Endothelial cell (in vitro differentiated cells): ENCODE data around the gene WDR1. TPM values are rescaled to one million over a fixed set of nuclear protein-coding genes. Genes with fewer than 3 reads are reported as not detected.

ENCODE experiments used
- DNase-seq: peaks from one replicate; pipeline ENCODE4 v3.0.0; 2021; ENCODE audit warnings: low spot score
- H3K27ac Mint-ChIP-seq: one replicate; pipeline ENCODE4 v1.8.0; 2021; ENCODE audit warnings: mixed read lengths, inconsistent platforms; ENCODE audit not compliant: unreplicated experiment
- H3K27me3 Mint-ChIP-seq: one replicate; pipeline ENCODE4 v1.8.0; 2021; ENCODE audit warnings: mild to moderate bottlenecking, moderate library complexity, mixed read lengths, inconsistent platforms; ENCODE audit not compliant: unreplicated experiment
- H3K36me3 Mint-ChIP-seq: one replicate; pipeline ENCODE4 v1.8.0; 2021; ENCODE audit warnings: mild to moderate bottlenecking, low read depth, mixed read lengths, inconsistent platforms; ENCODE audit not compliant: unreplicated experiment
- H3K4me1 Mint-ChIP-seq: one replicate; pipeline ENCODE4 v1.8.0; 2021; ENCODE audit warnings: mild to moderate bottlenecking, mixed read lengths, inconsistent platforms; ENCODE audit not compliant: unreplicated experiment
- H3K4me3 Mint-ChIP-seq: one replicate; pipeline ENCODE4 v1.8.0; 2021; ENCODE audit warnings: mild to moderate bottlenecking, mixed read lengths, inconsistent platforms; ENCODE audit not compliant: unreplicated experiment
- H3K9me3 Mint-ChIP-seq: one replicate; pipeline ENCODE4 v1.8.0; 2021; ENCODE audit warnings: mixed read lengths, inconsistent platforms; ENCODE audit not compliant: unreplicated experiment
- CTCF ChIP-seq: fragments of 200-600 bp; sonication (generic); IDR thresholded peaks from one replicate; pipeline ENCODE4 v1.5.0; 2021; ENCODE audit warnings: antibody characterized with exemption; ENCODE audit not compliant: unreplicated experiment
- total RNA-seq: library from RNA; stranded (reverse); fragmentation: NEBNext Ultra II Directional; extraction: Animal tissue kit (Norgen Biotek cat#: 25700); gene quantifications from one replicate; pipeline ENCODE4 v1.2.1, GENCODE V29; 2021; ENCODE audit not compliant: unreplicated experiment

The WDR1 gene
- total RNA-seq, 1 donor from 2014 or later, result 501 TPM

- Mint-ChIP-seq H3K27me3 (peaks cover 1% of the 10 kb centered on the region), H3K9me3 (no peaks in the 10 kb centered on the region), H3K36me3 (no peaks in the 10 kb centered on the region), H3K4me1 (no peaks in the 10 kb centered on the region), H3K4me3 (no peak overlapping the region), H3K27ac (no peak overlapping the region)
- DNase-seq, result no peak
- no peak for TF ChIP-seq CTCF
Measured at GRCh38 chr4:10144966-10145365, 28.4 kb upstream of the WDR1 start.

GRCh38 chr4:10144479-10144878, 27.9 kb upstream of the WDR1 start:
- Mint-ChIP-seq H3K27me3 (peaks cover 1% of the 10 kb centered on the region), H3K4me1 (no peaks in the 10 kb centered on the region), H3K27ac (no peak overlapping the region), H3K4me3 (no peak overlapping the region), H3K9me3 (no peaks in the 10 kb centered on the region), H3K36me3 (no peaks in the 10 kb centered on the region)
- no peak for TF ChIP-seq CTCF
- no peak for DNase-seq

GRCh38 chr4:10143171-10143570, 26.6 kb upstream of the WDR1 start:
- Mint-ChIP-seq H3K27me3 (peaks cover 1% of the 10 kb centered on the region), H3K4me3 (no peak overlapping the region), H3K4me1 (no peaks in the 10 kb centered on the region), H3K36me3 (no peaks in the 10 kb centered on the region), H3K27ac (no peak overlapping the region), H3K9me3 (no peaks in the 10 kb centered on the region)
- TF ChIP-seq CTCF, result no peak
- no peak for DNase-seq

DNA sequence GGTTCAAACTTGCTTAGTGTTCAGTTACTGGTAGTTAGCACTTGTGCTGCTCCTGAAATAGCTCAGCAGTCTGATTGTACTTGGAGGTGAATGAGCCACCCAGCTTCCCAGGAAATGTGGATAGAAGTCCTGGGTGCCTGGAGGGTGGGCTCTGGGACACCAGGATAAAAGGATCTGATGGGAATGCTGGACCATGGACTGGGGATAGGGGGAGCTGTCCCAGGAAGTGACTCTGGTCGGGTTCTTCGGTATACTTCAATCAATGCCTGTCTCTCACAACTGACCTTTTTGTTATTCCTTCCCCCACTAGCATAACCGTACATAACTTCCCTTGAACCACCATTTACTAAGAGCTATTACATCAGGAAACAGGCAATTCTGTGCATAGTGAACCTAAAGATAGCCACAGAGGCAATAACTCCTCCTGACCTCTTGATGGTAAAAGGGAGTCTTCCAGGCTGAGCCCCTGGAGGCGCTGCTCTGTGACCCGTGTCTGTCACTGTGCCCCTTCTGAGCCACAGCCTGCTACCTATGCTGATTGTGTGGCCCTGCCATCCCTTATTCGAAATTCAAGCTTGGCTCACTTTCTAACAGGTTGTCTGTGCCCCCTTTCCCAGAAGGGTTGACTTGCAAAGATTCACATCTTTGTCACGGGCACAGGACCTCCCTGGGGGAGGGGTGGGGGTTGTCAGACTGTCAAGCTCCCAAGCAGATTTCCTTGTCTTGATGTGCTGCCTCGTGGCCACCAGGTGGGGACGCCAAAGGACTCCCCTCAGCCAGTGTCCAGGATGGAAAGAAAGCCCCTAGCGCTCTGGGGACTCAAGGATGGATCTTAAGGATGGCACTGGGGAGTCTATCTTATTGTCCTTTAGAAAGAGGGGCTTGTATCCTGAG, 24.5 kb upstream of the WDR1 start:
- H3K36me3 Mint-ChIP-seq, result no peaks in the 10 kb centered on the region
- H3K9me3 Mint-ChIP-seq, result no peaks in the 10 kb centered on the region
- no peaks in the 10 kb centered on the region for H3K4me1 Mint-ChIP-seq
- no peak for DNase-seq
- H3K4me3 Mint-ChIP-seq, result no peak overlapping the region
- no peak overlapping the region for H3K27ac Mint-ChIP-seq
- no peak for TF ChIP-seq CTCF
- peaks cover 1% of the 10 kb centered on the region for H3K27me3 Mint-ChIP-seq

DNA sequence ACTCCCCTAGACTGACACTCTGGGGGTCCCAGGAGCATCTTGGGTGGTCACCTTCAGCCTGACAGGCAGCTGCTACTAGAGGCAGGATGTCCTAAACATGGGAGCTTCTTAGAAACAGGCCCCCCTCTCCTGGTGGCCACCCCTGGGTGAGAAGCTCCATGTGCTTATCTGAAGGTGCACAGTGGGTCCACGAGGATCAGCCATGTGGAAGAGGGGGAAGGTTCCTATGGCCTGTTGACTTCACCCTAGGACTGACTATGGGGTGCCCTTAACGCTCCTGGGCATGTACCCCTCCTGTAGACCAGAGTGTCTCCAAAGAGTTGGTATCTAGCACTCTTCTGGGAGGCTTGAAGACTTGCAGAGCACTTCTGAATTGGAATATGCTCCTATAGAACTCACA, 22.9 kb upstream of the WDR1 start:
- Mint-ChIP-seq H3K27ac (no peak overlapping the region), H3K4me1 (no peaks in the 10 kb centered on the region), H3K9me3 (no peaks in the 10 kb centered on the region), H3K4me3 (no peak overlapping the region), H3K36me3 (no peaks in the 10 kb centered on the region), H3K27me3 (peaks cover 1% of the 10 kb centered on the region)
- no peak for DNase-seq
- TF ChIP-seq CTCF, result no peak
